Measurements from ENCODE around the gene WAS.
A peak's percentile ranks its signal among the peaks of the same experiment; 100 is the strongest.
"Not testable (repeated sequence)": the region's sequence is repeated elsewhere in the genome, so short reads cannot be mapped to it uniquely, and the experiment has no call there.

WAS gene

GRCh38 chrX:48683411-48683982 lies at the start of gene WAS:
Gene WAS, plus strand, starts transcription at chrX:48683799. Its CDS starts 55 bp downstream, at chrX:48683854.
- Histone ChIP-seq H3K4me3 (peak within 1 kb of the TSS; percentile 45), H3K27ac (peak within 1 kb of the TSS in 1 of 2 donors; percentile 40)
- TF ChIP-seq CTCF (IDR thresholded peaks at IDR 0.05), result no peak
- no peak for DNase-seq (ENCODE audit: low spot score)

GRCh38 chrX:48636301-48636700 lies 47.3 kb upstream of the WAS start:
- Histone ChIP-seq H3K27ac (no peak overlapping the region), H3K4me3 (no peak overlapping the region)
- TF ChIP-seq CTCF (IDR thresholded peaks at IDR 0.05), result no peak
- no peak for DNase-seq (ENCODE audit: low spot score)

GRCh38 chrX:48636776-48637175 lies 46.8 kb upstream of the WAS start:
- TF ChIP-seq CTCF (IDR thresholded peaks at IDR 0.05), result no peak
- no peak overlapping the region for H3K27ac ChIP-seq
- DNase-seq (ENCODE audit: low spot score), result no peak
- H3K4me3 ChIP-seq, result no peak overlapping the region

GRCh38 chrX:48645669-48646068 lies 37.9 kb upstream of the WAS start:
- DNase-seq (ENCODE audit: low spot score), result no peak
- H3K27ac ChIP-seq, result no peak overlapping the region
- no peak overlapping the region for H3K4me3 ChIP-seq
- TF ChIP-seq CTCF (IDR thresholded peaks at IDR 0.05), result no peak

GRCh38 chrX:48648336-48648751 lies 35.3 kb upstream of the WAS start:
- peak; percentile 38 for DNase-seq (ENCODE audit: low spot score)

GRCh38 chrX:48649102-48649501 lies 34.5 kb upstream of the WAS start:
- Histone ChIP-seq H3K27ac (no peak overlapping the region), H3K4me3 (no peak overlapping the region)
- DNase-seq (ENCODE audit: low spot score), result no peak
- TF ChIP-seq CTCF (IDR thresholded peaks at IDR 0.05), result no peak

More at GRCh38 chrX:48648336-48648751, 35.3 kb upstream of the WAS start:
- no peak for TF ChIP-seq CTCF (IDR thresholded peaks at IDR 0.05)
- Histone ChIP-seq H3K4me3 (no peak overlapping the region), H3K27ac (no peak overlapping the region)

- DNase-seq (ENCODE audit: low spot score); H3K4me3 ChIP-seq; H3K27ac ChIP-seq: not testable (repeated sequence)
Observed at GRCh38 chrX:48652055-48652579, 31.5 kb upstream of the WAS start.

GRCh38 chrX:48654746-48655145 lies 28.9 kb upstream of the WAS start:
- H3K4me3 ChIP-seq, H3K27ac ChIP-seq: not testable (repeated sequence)
- peak; percentile 9 for DNase-seq (ENCODE audit: low spot score)

- DNase-seq (ENCODE audit: low spot score); H3K27ac ChIP-seq; H3K4me3 ChIP-seq: not testable (repeated sequence)
Observed at GRCh38 chrX:48659686-48660085, 23.9 kb upstream of the WAS start.

Measured in coronary artery (tissue), 2 donors.